A549 (cell line): Measurements from ENCODE around the gene ALG14. TPM values are rescaled to one million over a fixed set of nuclear protein-coding genes. Genes with fewer than 3 reads are reported as not detected.

Experiments
- ATAC-seq, 2 experiments: fragments of 200-7000 bp in 1 of 2; fragments of >200 bp in 1 of 2; cut with Nextera tagmentation in 1 of 2; cut with Tn5 transposase in 1 of 2; 3 replicates each; pipeline versions ENCODE4 v1.8.0 to v1.9.1; 2018 to 2020; ENCODE audit warnings: mild to moderate bottlenecking in 1 of 2, moderate library complexity in 1 of 2
- CTCF ChIA-PET: fragments of 300-600 bp; sonication (Branson Sonifier 250); formaldehyde crosslinking; extraction: SDS; loops from one replicate; lab custom pipeline; 2021; ENCODE audit warnings: antibody characterized with exemption, inconsistent platforms; lab: Yijun Ruan, JAX
- POLR2A ChIA-PET: fragments of 350-600 bp; formaldehyde crosslinking; extraction: SDS; loops from one replicate; lab custom pipeline; 2021; ENCODE audit warnings: antibody characterized with exemption, inconsistent platforms; lab: Yijun Ruan, JAX
- DNase-seq, 2 experiments: peaks; one replicate each; pipeline versions ENCODE4 v3.0.0 to v3.0.0-alpha.2; 2011 to 2016; ENCODE audit warnings: low read depth in 1 of 2, low spot score in 1 of 2
- FAIRE-seq: peaks from 2 replicates; lab custom pipeline; 2011; peaks lifted over from hg19 to GRCh38; lab: Jason Lieb, UNC
- H3K27ac ChIP-seq, 2 experiments: fragments of >200 bp; sonication (Bioruptor Twin); formaldehyde crosslinking; 3 replicates each; pipeline ENCODE4 v1.5.1; 2016 to 2017
- H3K4me1 ChIP-seq: fragments of >200 bp; sonication (Bioruptor Twin); formaldehyde crosslinking; 3 replicates; pipeline ENCODE4 v1.6.1; 2016
- H3K4me2 ChIP-seq: fragments of >200 bp; sonication (Bioruptor Twin); formaldehyde crosslinking; 3 replicates; pipeline ENCODE4 v1.6.1; 2016
- H3K4me3 ChIP-seq: fragments of >200 bp; sonication (Bioruptor Twin); formaldehyde crosslinking; 3 replicates; pipeline ENCODE4 v1.5.1; 2016
- H3K9me3 ChIP-seq: fragments of >200 bp; sonication (Bioruptor Twin); formaldehyde crosslinking; 3 replicates; pipeline ENCODE4 v1.6.1; 2016
- BHLHE40 ChIP-seq: IDR thresholded peaks from 2 replicates; pipeline ENCODE4 v1.6.1; 2012; ENCODE audit warnings: low read depth, low read length, inconsistent platforms
- CBX8 ChIP-seq: fragments of 200-600 bp; sonication (generic); IDR thresholded peaks from 2 replicates; pipeline ENCODE4 v1.6.1; 2016
- CEBPB ChIP-seq, 2 experiments: fragments of >200 bp in 1 of 2; sonication (Bioruptor Twin) in 1 of 2; formaldehyde crosslinking in 1 of 2; IDR thresholded peaks; 2 replicates each; pipeline ENCODE4 v1.6.1; 2012 to 2016
- CHD2 ChIP-seq: fragments of 150-350 bp; IDR thresholded peaks from 2 replicates; pipeline ENCODE4 v1.6.1; 2014; ENCODE audit warnings: low read length; ENCODE audit not compliant: partially characterized antibody
- CTCF ChIP-seq: fragments of >200 bp; sonication (Bioruptor Twin); formaldehyde crosslinking; IDR thresholded peaks from 3 replicates; pipeline ENCODE4 v1.5.1; 2016
- ELK1 ChIP-seq: fragments of 150-350 bp; IDR thresholded peaks from 2 replicates; pipeline ENCODE4 v1.6.1; 2014; ENCODE audit warnings: low read depth, mild to moderate bottlenecking, low read length
- EP300 ChIP-seq, 2 experiments: fragments of >200 bp; sonication (Bioruptor Twin); formaldehyde crosslinking; IDR thresholded peaks; 2 replicates in 1 of 2; 3 replicates in 1 of 2; pipeline ENCODE4 v1.6.1; 2016 to 2017
- ESRRA ChIP-seq: fragments of 150-350 bp; IDR thresholded peaks from 2 replicates; pipeline ENCODE4 v1.6.1; 2014; ENCODE audit warnings: mild to moderate bottlenecking, low read length, borderline replicate concordance
- HMGXB4 ChIP-seq: fragments of 250-450 bp; sonication (Bioruptor Pico); IDR thresholded peaks from 2 replicates; pipeline ENCODE4 v1.5.0; 2021; ENCODE audit warnings: mild to moderate bottlenecking, moderate library complexity, borderline replicate concordance
- HOXB13 ChIP-seq: fragments of 250-450 bp; sonication (Bioruptor Pico); IDR thresholded peaks from 2 replicates; pipeline ENCODE4 v1.5.0; 2020; ENCODE audit warnings: low read depth, mild to moderate bottlenecking, moderate library complexity
- JUN ChIP-seq, 2 experiments: fragments of >200 bp; sonication (Bioruptor Twin); formaldehyde crosslinking; IDR thresholded peaks; 2 replicates in 1 of 2; 3 replicates in 1 of 2; pipeline ENCODE4 v1.6.1; 2016 to 2017
- JUNB ChIP-seq: fragments of >200 bp; sonication (Bioruptor Twin); formaldehyde crosslinking; IDR thresholded peaks from 2 replicates; pipeline ENCODE4 v1.6.1; 2016
- KDM5A ChIP-seq: fragments of 200-600 bp; sonication (generic); IDR thresholded peaks from 2 replicates; pipeline ENCODE4 v1.6.1; 2016; ENCODE audit warnings: antibody characterized with exemption, mild to moderate bottlenecking
- MAZ ChIP-seq: fragments of 150-350 bp; IDR thresholded peaks from 2 replicates; pipeline ENCODE4 v1.6.1; 2014; ENCODE audit warnings: antibody characterized with exemption, low read depth, low read length, borderline replicate concordance
- MYC ChIP-seq: IDR thresholded peaks from 2 replicates; pipeline ENCODE4 v1.6.1; 2012; ENCODE audit warnings: mild to moderate bottlenecking, inconsistent platforms, low read length, improper control_type of control experiment, borderline replicate concordance
- NFE2L2 ChIP-seq: fragments of 150-350 bp; conservative IDR thresholded peaks from 2 replicates; pipeline ENCODE4 v1.6.1; 2014; ENCODE audit warnings: low read length
- NR3C1 ChIP-seq: fragments of >200 bp; sonication (Bioruptor Twin); formaldehyde crosslinking; IDR thresholded peaks from 3 replicates; pipeline ENCODE4 v1.6.1; 2017
- POLR2A ChIP-seq: IDR thresholded peaks from 2 replicates; pipeline ENCODE4 v1.6.1; 2012; ENCODE audit warnings: mild to moderate bottlenecking, low read length
- RCOR1 ChIP-seq: fragments of 150-350 bp; IDR thresholded peaks from 2 replicates; pipeline ENCODE4 v1.6.1; 2014; ENCODE audit warnings: antibody characterized with exemption, low read length, low read depth
- TFCP2L1 ChIP-seq: fragments of 250-450 bp; sonication (Bioruptor Pico); IDR thresholded peaks from 2 replicates; pipeline ENCODE4 v1.5.0; 2021; ENCODE audit warnings: mild to moderate bottlenecking
- TP53 ChIP-seq: fragments of 250-450 bp; sonication (Bioruptor Pico); IDR thresholded peaks from 2 replicates; pipeline ENCODE4 v1.5.0; 2021; ENCODE audit warnings: mild to moderate bottlenecking, moderate library complexity
- WGBS: methylation state at CpG from one replicate; pipeline ENCODE4 v1.1.6; 2017; ENCODE audit errors: missing lambda C conversion rate; 5-methylcytosine and 5-hydroxymethylcytosine counted together
- polyA plus RNA-seq, 4 experiments: library from polyadenylated mRNA; depleted of rRNA in 3 of 4; stranded (reverse); fragments of >200 nt; fragmentation: RNase III in 1 of 4; extraction: RNeasy Plus Mini Kit Qiagen cat#74134 plus additional on column Dnase treatment in 1 of 4; gene quantifications; 2 replicates in 3 of 4; 3 replicates in 1 of 4; pipeline ENCODE4 v1.2.3, GENCODE V29; 2011 to 2017
- TF ChIP-seq, protein P1 (sequence below): fragments of 250-450 bp; sonication (Bioruptor Pico); IDR thresholded peaks from 2 replicates; pipeline ENCODE4 v1.5.0; 2020; ENCODE audit warnings: low read depth, mild to moderate bottlenecking, moderate library complexity

Gene ALG14
- polyA plus RNA-seq, 2 of the 4 experiments (the other 2 are of a cell fraction): 5.0 to 5.4 TPM

DNA sequence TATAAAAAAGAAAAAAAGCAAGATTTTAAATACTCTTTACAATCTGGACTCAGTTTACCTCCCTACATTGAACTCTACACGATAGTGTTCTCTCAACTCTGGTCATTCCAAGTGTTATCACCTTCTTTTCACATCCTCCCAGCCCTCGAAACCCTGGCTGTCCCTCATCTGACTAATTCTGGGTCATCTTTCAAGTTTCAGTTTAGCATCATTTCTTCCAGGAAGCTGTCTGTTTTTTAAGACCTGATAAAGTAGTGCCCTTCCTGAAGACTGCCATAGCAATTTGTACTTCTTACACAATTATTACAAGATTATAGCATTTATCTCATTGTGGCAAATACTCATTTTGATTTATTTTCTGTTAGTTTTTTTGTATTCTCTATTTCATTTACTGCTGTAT is 1.2 kb downstream of the ALG14 start:
- 77% methylated on average over 2 of the region's 2 CpGs for WGBS
- POLR2A ChIA-PET: no interaction called here

DNA sequence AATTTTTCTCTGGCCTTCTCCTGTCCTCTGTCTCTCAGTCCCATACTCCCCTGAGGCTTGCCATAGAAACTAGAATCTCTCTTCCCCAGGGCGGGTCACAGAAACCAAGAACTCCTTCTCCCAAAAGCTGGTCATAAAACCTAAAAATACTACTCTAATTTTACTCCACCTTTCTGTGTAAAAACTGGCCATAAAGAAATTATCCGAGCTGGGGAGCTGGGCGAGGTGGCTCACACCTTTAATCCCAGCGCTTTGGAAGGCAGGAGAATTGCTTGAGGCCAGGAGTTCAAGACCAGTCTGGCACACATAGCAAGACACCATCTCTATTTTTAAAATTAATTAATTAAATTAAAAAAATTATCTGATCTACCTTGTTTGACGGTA is 3.0 kb downstream of the ALG14 start:
- Histone ChIP-seq H3K4me3 (no peak overlapping the region), H3K9me3 (no peaks in the 10 kb centered on the region), H3K4me2 (peak overlapping the region; percentile 65), H3K27ac (peak overlapping the region; percentile 68 to 79), H3K4me1 (peaks cover 27% of the 10 kb centered on the region)
- 87% methylated on average over 5 of the region's 5 CpGs for WGBS
- no peak for DNase-seq
- CTCF ChIA-PET: no interaction called here
- no peak for TF ChIP-seq HOXB13 (CRISPR knock-in tag)
- TF ChIP-seq TFCP2L1 (CRISPR knock-in tag): no peak
- no peak for TF ChIP-seq JUNB
- POLR2A ChIA-PET: no interaction called here
- ATAC-seq: no peak
- FAIRE-seq: no peak

More for the DNA sequence above, 1.2 kb downstream of the ALG14 start:
- FAIRE-seq: no peak
- TF ChIP-seq TP53 (CRISPR knock-in tag) (no peak), HMGXB4 (CRISPR knock-in tag) (no peak), CBX8 (no peak), MAZ (no peak), ELK1 (no peak), CHD2 (no peak), TFCP2L1 (CRISPR knock-in tag) (no peak), CEBPB (IDR thresholded peaks at IDR 0.05) (no peak), HOXB13 (CRISPR knock-in tag) (no peak), MYC (no peak), NR3C1 (no peak), BHLHE40 (no peak), NFE2L2 (no peak), POLR2A (no peak), CTCF (no peak)
- TF ChIP-seq, protein P1, sequence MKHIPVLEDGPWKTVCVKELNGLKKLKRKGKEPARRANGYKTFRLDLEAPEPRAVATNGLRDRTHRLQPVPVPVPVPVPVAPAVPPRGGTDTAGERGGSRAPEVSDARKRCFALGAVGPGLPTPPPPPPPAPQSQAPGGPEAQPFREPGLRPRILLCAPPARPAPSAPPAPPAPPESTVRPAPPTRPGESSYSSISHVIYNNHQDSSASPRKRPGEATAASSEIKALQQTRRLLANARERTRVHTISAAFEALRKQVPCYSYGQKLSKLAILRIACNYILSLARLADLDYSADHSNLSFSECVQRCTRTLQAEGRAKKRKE (CRISPR knock-in tag): no peak
- Histone ChIP-seq H3K27ac (peak overlapping the region; percentile 98 to 100; a peak in 5 of 6 replicates), H3K4me2 (peak overlapping the region; percentile 69), H3K4me3 (peak overlapping the region; percentile 62), H3K4me1 (peaks cover 27% of the 10 kb centered on the region), H3K9me3 (no peaks in the 10 kb centered on the region)
- no peak for DNase-seq
- ATAC-seq: no peak
- CTCF ChIA-PET: interaction anchor here (1.2 kb wide), 1 partner anchor 46 kb away, joined by 4 read pairs; the partner anchor contains the start of gene TLCD4

- FAIRE-seq: no peak
- 89% methylated on average over 6 of the region's 6 CpGs for WGBS
- TF ChIP-seq JUN (IDR thresholded peaks at IDR 0.05) (no peak), CTCF (no peak), TP53 (CRISPR knock-in tag) (no peak), EP300 (IDR thresholded peaks at IDR 0.05) (no peak), RCOR1 (no peak), HMGXB4 (CRISPR knock-in tag) (no peak), CEBPB (IDR thresholded peaks at IDR 0.05) (no peak), ESRRA (no peak), TFCP2L1 (CRISPR knock-in tag) (no peak), JUNB (no peak), KDM5A (no peak), BHLHE40 (no peak), CBX8 (no peak)
These were observed 3.6 kb downstream of the ALG14 start for GRCh38 chr1:95068956-95069709.

More at GRCh38 chr1:95068956-95069709, 3.6 kb downstream of the ALG14 start:
- ChIA-PET CTCF (no interaction called here), POLR2A (no interaction called here)
- peak overlapping the region; percentile 68 to 79 for H3K27ac ChIP-seq
- no peak for ATAC-seq
- H3K4me1 ChIP-seq: peaks cover 27% of the 10 kb centered on the region
- DNase-seq: no peak
- H3K4me2 ChIP-seq: peak overlapping the region; percentile 65
- H3K4me3 ChIP-seq: no peak overlapping the region
- H3K9me3 ChIP-seq: no peaks in the 10 kb centered on the region
